HepG2 (cell line): ENCODE data around the gene MICAL3. TPM values are rescaled to one million over a fixed set of nuclear protein-coding genes. Genes with fewer than 3 reads are reported as not detected.

Experiments used
- ATAC-seq: fragments of 200-7000 bp; cut with Tn5 transposase; 3 replicates; pipeline ENCODE4 v1.9.1; 2020; ENCODE audit warnings: mild to moderate bottlenecking, moderate library complexity
- BruUV-seq: library from RNA; stranded (reverse); fragments of 400-500 nt; replicated peaks from 2 replicates; lab custom pipeline; 2021; lab: Mats Ljungman, UMichigan
- CTCF ChIA-PET: fragments of 300-600 bp; formaldehyde crosslinking; extraction: SDS; loops from one replicate; lab custom pipeline; 2021; ENCODE audit warnings: low total read pairs, inconsistent platforms, low intra/inter-chr PET ratio; lab: Yijun Ruan, JAX
- POLR2A ChIA-PET: fragments of 350-600 bp; sonication (Branson Sonifier 250); formaldehyde crosslinking; loops from one replicate; lab custom pipeline; 2020; ENCODE audit warnings: antibody characterized with exemption, inconsistent platforms; lab: Yijun Ruan, JAX
- DNase-seq: peaks from one replicate; pipeline ENCODE4 v3.0.0-alpha.2; 2015; ENCODE audit warnings: low spot score
- FAIRE-seq: peaks from 3 replicates; lab custom pipeline; 2011; peaks lifted over from hg19 to GRCh38; lab: Jason Lieb, UNC
- H2AFZ ChIP-seq: one replicate; pipeline ENCODE4 v1.6.1; 2011; ENCODE audit warnings: low read length, inconsistent platforms
- H3K27ac ChIP-seq: fragments of 300-600 bp; 3 replicates; pipeline ENCODE4 v1.8.0; 2011; ENCODE audit warnings: mixed run types, mild to moderate bottlenecking, mixed read lengths, low read length, inconsistent platforms; ENCODE audit not compliant: insufficient read depth; ENCODE audit errors: extremely low read length
- H3K27me3 ChIP-seq, 2 experiments: fragments of 200-600 bp in 1 of 2; 2 replicates in 1 of 2; 3 replicates in 1 of 2; pipeline versions ENCODE4 v1.6.0 to v1.8.0; 2011; ENCODE audit warnings: low read length in 2 of 2, mild to moderate bottlenecking in 2 of 2, moderate library complexity in 2 of 2, inconsistent platforms in 1 of 2; ENCODE audit not compliant: insufficient read depth in 2 of 2, control insufficient read depth in 1 of 2
- H3K36me3 ChIP-seq, 2 experiments: fragments of 200-600 bp in 1 of 2; replicated peaks in 1 of 2; 2 replicates in 1 of 2; 3 replicates in 1 of 2; pipeline versions ENCODE4 v1.5.1 to v1.8.0; 2011; ENCODE audit warnings: low read length in 2 of 2, inconsistent platforms in 1 of 2; ENCODE audit not compliant: insufficient read depth in 2 of 2, control insufficient read depth in 1 of 2
- H3K4me1 ChIP-seq: 2 replicates; pipeline ENCODE4 v1.5.1; 2012; ENCODE audit warnings: low read length, inconsistent platforms; ENCODE audit not compliant: insufficient read depth
- H3K4me2 ChIP-seq: 2 replicates; pipeline ENCODE4 v1.6.0; 2011; ENCODE audit warnings: low read depth, low read length, inconsistent platforms
- H3K4me3 ChIP-seq, 3 experiments: fragments of 200-600 bp in 1 of 3; sonication (generic), shearing (Covaris generic) in 1 of 3; replicated peaks in 1 of 3; 2 replicates each; pipeline ENCODE4 v1.5.1; 2011 to 2016; ENCODE audit warnings: low read length in 3 of 3, inconsistent platforms in 2 of 3, low read depth in 2 of 3, mild to moderate bottlenecking in 2 of 3, control low read depth in 1 of 3, mixed read lengths in 1 of 3; ENCODE audit not compliant: insufficient read depth in 1 of 3
- H3K79me2 ChIP-seq: one replicate; pipeline ENCODE4 v1.6.1; 2011; ENCODE audit warnings: low read length, inconsistent platforms; ENCODE audit not compliant: insufficient read depth
- H3K9ac ChIP-seq: 2 replicates; pipeline ENCODE4 v1.6.0; 2011; ENCODE audit warnings: mild to moderate bottlenecking, low read depth, low read length, inconsistent platforms; ENCODE audit not compliant: insufficient read depth
- H3K9me3 ChIP-seq: 2 replicates; pipeline ENCODE4 v1.5.1; 2012; ENCODE audit warnings: mild to moderate bottlenecking, low read length
- H4K20me1 ChIP-seq: 2 replicates; pipeline ENCODE4 v1.6.0; 2011; ENCODE audit warnings: inconsistent platforms, mild to moderate bottlenecking, low read length, moderate library complexity; ENCODE audit not compliant: insufficient read depth
- CBX1 ChIP-seq: IDR thresholded peaks from one replicate; pipeline ENCODE4 v1.6.1; 2016; ENCODE audit warnings: antibody characterized with exemption, low read depth
- CBX5 ChIP-seq: sonication (generic); formaldehyde crosslinking; IDR thresholded peaks from 2 replicates; pipeline ENCODE4 v1.4.0; 2020; ENCODE audit warnings: missing genetic modification reagents, borderline replicate concordance
- CC2D1A ChIP-seq: sonication (generic); formaldehyde crosslinking; IDR thresholded peaks from 2 replicates; pipeline ENCODE4 v1.8.1; 2023; ENCODE audit warnings: mild to moderate bottlenecking, missing genetic modification reagents
- MAFK ChIP-seq, 2 experiments: IDR thresholded peaks in 1 of 2; conservative IDR thresholded peaks in 1 of 2; 2 replicates each; pipeline ENCODE4 v1.6.1; 2011; ENCODE audit warnings: improper control_type of control experiment in 2 of 2, low read length in 2 of 2
- MTA1 ChIP-seq: sonication (generic); formaldehyde crosslinking; IDR thresholded peaks from 2 replicates; pipeline ENCODE4 v1.4.0; 2020; ENCODE audit warnings: missing genetic modification reagents, mild to moderate bottlenecking, borderline replicate concordance
- PAX8 ChIP-seq: sonication (generic); formaldehyde crosslinking; IDR thresholded peaks from 2 replicates; pipeline ENCODE4 v1.8.0; 2022; ENCODE audit warnings: mild to moderate bottlenecking, missing genetic modification reagents, borderline replicate concordance
- PCBP2 ChIP-seq: fragments of 200-400 bp; formaldehyde crosslinking; optimal IDR thresholded peaks from 2 replicates; pipeline ENCODE3; 2018; ENCODE audit warnings: low read length, low read depth; ENCODE audit not compliant: poor library complexity, severe bottlenecking
- PPARG ChIP-seq: conservative IDR thresholded peaks from 2 replicates; pipeline ENCODE4 v1.6.1; 2016; ENCODE audit warnings: missing biosample characterization, missing genetic modification reagents
- RBM22 ChIP-seq: fragments of 200-400 bp; formaldehyde crosslinking; optimal IDR thresholded peaks from 2 replicates; pipeline ENCODE3; 2017; ENCODE audit warnings: mild to moderate bottlenecking, low read length, moderate library complexity
- ZFP1 ChIP-seq: IDR thresholded peaks from 2 replicates; pipeline ENCODE4 v1.6.1; 2016
- ZNF331 ChIP-seq: sonication (generic); formaldehyde crosslinking; IDR thresholded peaks from 2 replicates; pipeline ENCODE4 v1.4.0; 2020; ENCODE audit warnings: missing genetic modification reagents
- ZNF367 ChIP-seq: sonication (generic); formaldehyde crosslinking; IDR thresholded peaks from 2 replicates; pipeline ENCODE4 v1.4.0; 2020; ENCODE audit warnings: missing genetic modification reagents, borderline replicate concordance
- ZNF484 ChIP-seq: sonication (generic); formaldehyde crosslinking; IDR thresholded peaks from 2 replicates; pipeline ENCODE4 v1.5.1; 2020; ENCODE audit warnings: mild to moderate bottlenecking, low read depth, missing genetic modification reagents, borderline replicate concordance
- ZNF552 ChIP-seq: sonication (generic); formaldehyde crosslinking; IDR thresholded peaks from 2 replicates; pipeline ENCODE4 v1.9.0; 2022; ENCODE audit warnings: missing genetic modification reagents, mild to moderate bottlenecking, borderline replicate concordance
- ZNF558 ChIP-seq: sonication (generic); formaldehyde crosslinking; IDR thresholded peaks from 2 replicates; pipeline ENCODE4 v1.9.0; 2022; ENCODE audit warnings: mild to moderate bottlenecking, missing genetic modification reagents, borderline replicate concordance
- ZSCAN29 ChIP-seq: sonication (generic); formaldehyde crosslinking; conservative IDR thresholded peaks from 2 replicates; pipeline ENCODE4 v1.4.0; 2020; ENCODE audit warnings: mild to moderate bottlenecking, missing genetic modification reagents
- WGBS: methylation state at CpG from one replicate; pipeline ENCODE4 v1.1.6; 2017; ENCODE audit warnings: low lambda C conversion rate; 5-methylcytosine and 5-hydroxymethylcytosine counted together
- in situ Hi-C: cut with HindIII; loops from 2 replicates; pipeline ENCODE4 v1.10.0; 2017; ENCODE audit warnings: low pct_unique_long_range_greater_than_20kb; ENCODE audit not compliant: extremely low pct_ligation_motif_present
- intact Hi-C: fragments of 100-400 bp; cut with micrococcal nuclease; formaldehyde crosslinking; loops from one replicate; pipeline ENCODE4 v1.10.0; 2022; ENCODE audit not compliant: unreplicated experiment
- polyA plus RNA-seq, 8 experiments: library from polyadenylated mRNA; depleted of rRNA in 3 of 8; stranded (reverse) in 7 of 8; unstranded in 1 of 8; fragments of >200 nt; fragmentation: Illumina TruSeq in 4 of 8; extraction: Trizol in 4 of 8; gene quantifications; 2 replicates each; pipeline versions ENCODE4 v1.2.1 to v1.2.3, GENCODE V29; 2011 to 2016; ENCODE audit warnings: low read depth in 4 of 8, missing spikeins in 1 of 8, mixed read lengths in 1 of 8; ENCODE audit not compliant: insufficient read depth in 1 of 8
- total RNA-seq, 5 experiments: library from RNA; depleted of rRNA; stranded (reverse); fragments of >200 nt; fragmentation: Illumina TruSeq; extraction: Trizol; gene quantifications; 2 replicates each; pipeline ENCODE4 v1.2.3, GENCODE V29; 2016; ENCODE audit warnings: low read depth in 1 of 5
- TF ChIP-seq, protein P1 (sequence below): sonication (generic); formaldehyde crosslinking; IDR thresholded peaks from 2 replicates; pipeline ENCODE4 v1.5.0; 2020; ENCODE audit warnings: mild to moderate bottlenecking, missing genetic modification reagents
- TF ChIP-seq, protein P2 (sequence below): sonication (generic); formaldehyde crosslinking; IDR thresholded peaks from 2 replicates; pipeline ENCODE4 v1.4.0; 2020; ENCODE audit warnings: mild to moderate bottlenecking, missing genetic modification reagents, borderline replicate concordance
- TF ChIP-seq, protein P3 (sequence below): sonication (generic); formaldehyde crosslinking; IDR thresholded peaks from 2 replicates; pipeline ENCODE4 v1.8.0; 2023; ENCODE audit warnings: mild to moderate bottlenecking, missing genetic modification reagents

MICAL3 gene
- total and polyA plus RNA-seq, 2 of the 13 experiments (the other 11 are each of a cell fraction or from before 2014, with no cell fraction given): 5.3 to 12.5 TPM

DNA sequence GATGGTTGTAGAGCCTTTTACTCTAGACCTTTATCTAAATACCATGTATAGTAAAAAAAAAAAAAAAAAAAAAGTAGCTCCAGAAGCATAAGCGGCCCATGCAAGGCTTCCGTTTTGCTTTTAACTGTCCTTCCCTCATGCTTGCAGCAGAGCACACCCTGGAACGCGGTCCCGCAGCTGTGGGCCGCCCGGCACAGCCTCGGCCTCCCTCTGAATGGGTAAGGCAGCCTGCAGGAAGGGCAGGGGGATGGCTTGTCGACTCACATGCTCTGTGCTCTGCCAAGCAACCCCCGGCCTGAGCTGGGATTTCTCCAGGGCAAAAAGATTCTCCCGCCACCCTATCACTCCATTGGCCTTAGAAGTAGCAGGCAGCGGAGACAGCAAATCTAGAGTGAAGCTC, 148.7 kb downstream of the MICAL3 start:
- H3K4me2 ChIP-seq: no peak overlapping the region
- no peaks in the 10 kb centered on the region for H3K79me2 ChIP-seq
- ChIA-PET POLR2A (no interaction called here), CTCF (no interaction called here)
- no peak for TF ChIP-seq ZSCAN29 (CRISPR knock-in tag)
- TF ChIP-seq MTA1 (CRISPR knock-in tag): no peak
- TF ChIP-seq CBX1: no peak
- TF ChIP-seq ZNF484 (CRISPR knock-in tag): no peak
- no peak for TF ChIP-seq PCBP2
- no peak for TF ChIP-seq MAFK (conservative IDR thresholded peaks at IDR 0.05 in 1 of 2, IDR thresholded peaks at IDR 0.05 in 1 of 2; ENCODE audit: low read length in 2 of 2)
- TF ChIP-seq ZNF552 (CRISPR knock-in tag): no peak
- no peak for TF ChIP-seq PAX8 (CRISPR knock-in tag)
- TF ChIP-seq, protein P1, sequence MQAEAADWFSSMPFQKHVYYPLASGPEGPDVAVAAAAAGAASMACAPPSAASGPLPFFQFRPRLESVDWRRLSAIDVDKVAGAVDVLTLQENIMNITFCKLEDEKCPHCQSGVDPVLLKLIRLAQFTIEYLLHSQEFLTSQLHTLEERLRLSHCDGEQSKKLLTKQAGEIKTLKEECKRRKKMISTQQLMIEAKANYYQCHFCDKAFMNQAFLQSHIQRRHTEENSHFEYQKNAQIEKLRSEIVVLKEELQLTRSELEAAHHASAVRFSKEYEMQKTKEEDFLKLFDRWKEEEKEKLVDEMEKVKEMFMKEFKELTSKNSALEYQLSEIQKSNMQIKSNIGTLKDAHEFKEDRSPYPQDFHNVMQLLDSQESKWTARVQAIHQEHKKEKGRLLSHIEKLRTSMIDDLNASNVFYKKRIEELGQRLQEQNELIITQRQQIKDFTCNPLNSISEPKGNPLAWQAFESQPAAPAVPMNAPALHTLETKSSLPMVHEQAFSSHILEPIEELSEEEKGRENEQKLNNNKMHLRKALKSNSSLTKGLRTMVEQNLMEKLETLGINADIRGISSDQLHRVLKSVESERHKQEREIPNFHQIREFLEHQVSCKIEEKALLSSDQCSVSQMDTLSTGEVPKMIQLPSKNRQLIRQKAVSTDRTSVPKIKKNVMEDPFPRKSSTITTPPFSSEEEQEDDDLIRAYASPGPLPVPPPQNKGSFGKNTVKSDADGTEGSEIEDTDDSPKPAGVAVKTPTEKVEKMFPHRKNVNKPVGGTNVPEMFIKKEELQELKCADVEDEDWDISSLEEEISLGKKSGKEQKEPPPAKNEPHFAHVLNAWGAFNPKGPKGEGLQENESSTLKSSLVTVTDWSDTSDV (CRISPR knock-in tag): no peak
- TF ChIP-seq, protein P2, sequence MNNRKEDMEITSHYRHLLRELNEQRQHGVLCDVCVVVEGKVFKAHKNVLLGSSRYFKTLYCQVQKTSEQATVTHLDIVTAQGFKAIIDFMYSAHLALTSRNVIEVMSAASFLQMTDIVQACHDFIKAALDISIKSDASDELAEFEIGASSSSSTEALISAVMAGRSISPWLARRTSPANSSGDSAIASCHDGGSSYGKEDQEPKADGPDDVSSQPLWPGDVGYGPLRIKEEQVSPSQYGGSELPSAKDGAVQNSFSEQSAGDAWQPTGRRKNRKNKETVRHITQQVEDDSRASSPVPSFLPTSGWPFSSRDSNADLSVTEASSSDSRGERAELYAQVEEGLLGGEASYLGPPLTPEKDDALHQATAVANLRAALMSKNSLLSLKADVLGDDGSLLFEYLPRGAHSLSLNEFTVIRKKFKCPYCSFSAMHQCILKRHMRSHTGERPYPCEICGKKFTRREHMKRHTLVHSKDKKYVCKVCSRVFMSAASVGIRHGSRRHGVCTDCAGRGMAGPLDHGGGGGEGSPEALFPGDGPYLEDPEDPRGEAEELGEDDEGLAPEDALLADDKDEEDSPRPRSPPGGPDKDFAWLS (CRISPR knock-in tag): no peak
- no peak for TF ChIP-seq ZNF558 (CRISPR knock-in tag)
- no peak for TF ChIP-seq PPARG (CRISPR knock-in tag)
- TF ChIP-seq ZNF367: no peak
- TF ChIP-seq ZNF331: no peak
- no peak for TF ChIP-seq CBX5
- TF ChIP-seq ZFP1 (CRISPR knock-in tag): no peak
- TF ChIP-seq RBM22: no peak
- TF ChIP-seq, protein P3, sequence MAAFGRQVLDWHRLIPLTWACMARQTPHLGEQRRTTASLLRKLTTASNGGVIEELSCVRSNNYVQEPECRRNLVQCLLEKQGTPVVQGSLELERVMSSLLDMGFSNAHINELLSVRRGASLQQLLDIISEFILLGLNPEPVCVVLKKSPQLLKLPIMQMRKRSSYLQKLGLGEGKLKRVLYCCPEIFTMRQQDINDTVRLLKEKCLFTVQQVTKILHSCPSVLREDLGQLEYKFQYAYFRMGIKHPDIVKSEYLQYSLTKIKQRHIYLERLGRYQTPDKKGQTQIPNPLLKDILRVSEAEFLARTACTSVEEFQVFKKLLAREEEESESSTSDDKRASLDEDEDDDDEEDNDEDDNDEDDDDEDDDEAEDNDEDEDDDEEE (CRISPR knock-in tag): no peak
- TF ChIP-seq CC2D1A (CRISPR knock-in tag): no peak
- H3K27me3 ChIP-seq: no peaks in the 10 kb centered on the region
- no peaks in the 10 kb centered on the region for H3K4me1 ChIP-seq
- H3K9ac ChIP-seq: no peak overlapping the region
- FAIRE-seq (no peak), ATAC-seq (no peak), DNase-seq (no peak)
- no TSS peak for BruUV-seq
- H3K27ac ChIP-seq: no peak overlapping the region
- intact Hi-C loops: no loop called here
- WGBS: 93% methylated on average over 12 of the region's 12 CpGs
- no peak overlapping the region for H2AFZ ChIP-seq
- H3K4me3 ChIP-seq: no peak overlapping the region
- in situ Hi-C loops: no loop called here
- no peaks in the 10 kb centered on the region for H3K9me3 ChIP-seq
- peaks cover 20 to 56% of the 10 kb centered on the region in 2 experiments; a peak in 4 of 5 replicates for H3K36me3 ChIP-seq
- no peaks in the 10 kb centered on the region for H4K20me1 ChIP-seq
